DMS53 treated with DMSO at 0.1 percent for 48 hours (cell line): ENCODE data around the gene POM121L2.

Experiments
- DNase-seq: peaks from one replicate; lab custom pipeline; 2025; ENCODE audit not compliant: unreplicated experiment; lab: John Stamatoyannopoulos, UW

POM121L2 gene

DNA sequence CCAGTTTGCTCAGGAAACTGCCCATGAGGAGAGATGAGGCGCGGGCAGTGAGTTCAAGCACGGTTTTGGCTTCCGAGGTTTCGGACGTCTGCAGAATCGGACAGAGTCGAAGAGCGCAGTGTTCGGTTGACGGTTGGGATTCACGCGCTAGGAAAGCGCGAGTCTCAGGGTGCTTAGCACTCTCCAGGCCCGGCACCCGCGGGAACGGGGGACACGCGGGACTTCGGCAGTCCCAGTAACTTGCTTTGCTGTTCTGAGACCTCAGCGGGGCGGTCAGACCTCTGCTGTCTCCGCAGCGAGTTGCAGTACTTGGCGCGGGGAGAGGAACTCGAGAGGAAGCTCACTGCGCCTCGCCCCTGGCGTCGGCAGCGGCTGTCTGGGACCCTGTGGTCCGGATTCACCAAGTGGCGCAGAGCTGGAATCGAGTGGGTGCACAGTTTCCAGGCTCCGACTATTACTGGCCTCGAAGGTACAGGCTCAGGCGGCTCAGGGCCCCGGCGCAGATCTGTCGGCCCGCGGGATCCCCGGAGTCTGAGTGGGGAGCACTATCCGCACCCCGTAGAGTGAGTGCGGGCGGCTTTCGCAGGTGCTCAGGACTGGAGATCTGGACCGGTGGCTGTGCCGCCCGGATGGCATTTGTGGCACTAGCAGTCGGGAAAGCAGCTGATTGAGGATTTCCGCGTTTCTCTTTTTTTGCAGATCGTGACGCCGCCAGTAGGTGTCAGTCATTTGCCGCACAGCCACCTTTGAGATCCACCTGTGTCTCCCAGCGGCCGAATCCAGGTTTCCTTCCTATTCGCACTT, at the start of gene POM121L2:
POM121L2 (minus strand) TSS at position 128 of the 804 bp plus-strand sequence; CDS start at position 25, 103 bp downstream.
- peak; percentile 14 for DNase-seq

DNA sequence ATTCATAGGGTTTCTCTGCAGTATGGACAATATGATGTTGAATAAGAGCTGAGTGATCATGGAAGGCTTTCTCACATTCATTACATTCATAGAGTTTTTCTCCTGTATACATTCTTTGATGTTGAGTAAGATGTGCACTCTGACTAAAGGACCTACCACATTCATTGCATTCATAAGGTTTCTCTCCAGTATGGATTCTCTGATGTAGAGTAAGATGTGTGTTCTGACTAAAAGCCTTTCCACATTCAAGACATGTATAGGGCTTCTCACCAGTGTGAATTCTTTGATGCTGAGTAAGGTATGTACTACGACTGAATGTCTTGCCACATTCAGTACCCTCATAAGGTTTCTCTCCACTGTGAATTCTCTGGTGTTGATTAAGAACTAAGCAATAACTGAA, 47.2 kb upstream of the POM121L2 start:
- DNase-seq, result no peak

DNA sequence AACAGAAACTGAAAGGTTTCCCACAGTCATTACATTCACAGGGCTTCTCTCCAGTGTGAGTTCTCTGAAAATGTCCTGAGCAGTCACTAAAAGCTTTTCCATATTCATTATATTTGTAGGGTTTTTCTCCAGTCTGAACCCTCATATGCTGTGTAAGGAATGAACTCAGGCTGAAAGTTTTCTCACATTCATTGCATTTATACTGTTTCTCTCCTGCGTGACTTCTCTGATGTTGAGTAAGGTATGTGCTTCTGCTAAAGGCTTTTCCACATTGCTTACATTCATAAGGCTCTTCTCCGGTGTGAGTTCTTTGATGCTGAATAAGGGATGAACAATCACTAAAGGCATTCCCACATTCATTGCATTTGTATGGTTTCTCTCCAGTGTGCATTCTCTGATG, 46.7 kb upstream of the POM121L2 start:
- no peak for DNase-seq

DNA sequence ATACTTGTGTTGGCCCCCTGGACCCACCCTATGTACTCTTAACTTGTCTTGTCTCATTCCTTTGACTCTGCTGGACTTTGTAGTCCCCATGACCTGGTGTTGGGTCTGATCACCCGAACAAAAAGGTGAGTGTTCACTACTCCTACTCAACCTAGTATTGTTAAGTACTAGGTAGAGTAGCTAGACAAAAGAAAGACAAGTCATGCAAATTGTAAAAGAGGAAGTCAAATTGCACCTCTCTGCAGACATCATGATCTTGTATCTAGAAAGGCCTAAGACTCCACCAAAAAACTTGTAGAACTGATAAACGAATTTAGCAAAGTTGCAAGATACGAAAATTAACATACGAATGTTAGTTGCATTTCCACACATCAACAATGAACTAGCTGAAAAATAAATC, 40.8 kb upstream of the POM121L2 start:
- no peak for DNase-seq

DNA sequence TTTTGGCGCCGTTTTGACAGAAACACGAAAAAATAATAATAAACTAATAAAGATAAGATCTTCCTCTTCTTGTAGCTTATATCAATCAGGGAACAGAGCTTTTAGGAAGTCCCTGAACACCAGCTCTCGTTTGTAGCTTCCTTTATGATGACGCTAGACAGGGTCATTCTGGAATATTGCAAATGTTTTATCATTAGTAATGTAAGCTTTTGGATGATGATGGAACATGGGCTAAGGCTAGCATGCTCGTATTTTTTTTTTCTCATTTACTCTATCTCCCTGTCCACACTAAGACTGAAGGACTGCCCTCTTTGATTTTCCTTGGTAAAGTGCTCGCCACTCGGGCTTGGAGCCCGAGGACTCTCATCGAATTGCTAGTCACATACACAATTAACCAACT, 22.1 kb upstream of the POM121L2 start:
- no peak for DNase-seq

DNA sequence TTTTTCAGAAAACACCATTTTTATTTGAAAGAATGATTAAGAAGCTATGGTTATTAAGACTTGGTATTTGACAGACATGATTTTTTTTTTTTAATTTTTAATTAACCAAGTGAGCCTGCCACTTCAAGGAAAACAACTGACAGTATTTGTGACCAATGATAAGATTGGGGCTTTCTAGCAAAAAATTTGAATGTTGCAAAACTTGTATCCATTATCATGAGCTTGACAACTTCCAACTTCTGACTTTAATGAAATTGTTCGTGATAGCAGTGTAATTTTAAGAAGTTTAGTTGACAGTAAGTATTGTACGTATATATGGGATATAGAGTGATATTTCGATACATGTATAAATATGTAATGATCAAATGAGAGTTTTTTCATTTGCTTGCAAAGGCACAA, 21.6 kb upstream of the POM121L2 start:
- no peak for DNase-seq

DNA sequence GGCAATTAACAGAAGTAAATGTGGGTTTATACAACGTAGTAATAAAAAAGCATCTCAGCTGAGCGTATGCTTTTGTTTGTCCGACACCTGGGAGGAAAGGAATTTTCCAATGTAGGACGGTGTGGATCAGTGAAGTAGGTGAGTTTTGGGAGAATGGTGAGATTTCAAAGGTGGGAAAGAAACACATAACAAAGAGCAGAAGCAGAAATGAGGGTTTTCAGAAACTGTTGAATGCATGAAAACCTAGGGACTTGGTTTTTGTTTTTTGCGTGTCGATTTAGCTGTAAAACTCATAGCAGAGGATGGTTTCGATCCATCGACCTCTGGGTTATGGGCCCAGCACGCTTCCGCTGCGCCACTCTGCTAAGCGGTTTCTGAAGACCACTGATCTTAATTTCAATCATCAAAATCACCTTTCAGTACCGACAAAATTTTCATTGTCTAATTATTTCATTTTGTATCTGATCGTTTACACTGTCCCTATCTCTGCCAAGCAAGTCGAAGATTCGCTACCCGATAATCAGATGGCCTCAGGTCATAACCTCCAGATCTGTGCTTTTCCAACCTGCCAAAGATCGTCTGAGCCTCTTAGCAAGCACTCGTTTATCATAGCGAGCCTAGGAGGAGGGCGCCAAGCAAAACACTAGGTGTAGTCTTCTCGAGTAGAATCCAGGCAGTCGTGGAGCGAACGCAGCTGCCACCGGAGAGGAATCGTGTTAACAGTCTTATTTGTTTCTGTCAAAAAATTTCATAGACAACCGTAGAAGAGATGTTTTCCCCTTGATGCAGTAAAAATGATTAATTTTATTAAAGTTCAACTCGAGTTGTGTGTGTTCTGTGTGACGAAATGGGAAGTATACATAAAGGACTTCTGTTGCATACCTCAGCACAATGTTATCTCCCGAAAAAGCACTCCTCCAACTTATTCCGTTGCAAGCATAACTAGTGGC, 20.9 kb upstream of the POM121L2 start:
- no peak for DNase-seq

DNA sequence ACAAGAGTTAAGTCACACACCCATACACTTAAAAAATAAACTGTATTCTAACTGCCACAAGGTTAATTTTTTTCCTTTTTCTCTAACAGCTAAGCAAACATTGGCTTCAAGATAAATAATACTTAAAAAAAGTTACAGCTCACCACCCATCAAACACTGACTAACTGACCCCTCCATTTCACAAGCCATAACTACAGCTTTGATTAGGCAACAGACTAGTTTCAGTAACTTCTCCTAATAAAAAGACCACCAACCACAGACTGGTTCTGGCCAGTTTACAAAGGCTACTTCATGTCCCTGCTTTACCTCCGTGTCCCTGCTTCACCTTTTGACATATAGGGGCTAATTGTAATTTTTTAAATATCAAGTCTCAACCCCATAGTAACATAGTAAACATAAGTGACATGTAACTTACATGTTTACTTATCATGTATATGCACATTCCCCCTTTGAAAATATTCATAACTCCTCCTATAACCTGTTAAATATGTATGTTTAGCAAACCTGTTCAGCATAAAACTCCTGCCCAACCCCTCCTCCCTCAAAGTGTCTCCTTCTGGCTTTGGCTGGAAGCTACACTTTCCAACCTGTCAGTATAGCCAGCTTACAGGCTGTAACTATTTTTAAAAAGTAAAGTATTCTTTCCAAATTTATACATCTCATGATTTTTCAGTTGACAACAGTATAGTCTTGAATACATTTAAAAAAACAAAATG, 15.1 kb upstream of the POM121L2 start:
- DNase-seq, result no peak

DNA sequence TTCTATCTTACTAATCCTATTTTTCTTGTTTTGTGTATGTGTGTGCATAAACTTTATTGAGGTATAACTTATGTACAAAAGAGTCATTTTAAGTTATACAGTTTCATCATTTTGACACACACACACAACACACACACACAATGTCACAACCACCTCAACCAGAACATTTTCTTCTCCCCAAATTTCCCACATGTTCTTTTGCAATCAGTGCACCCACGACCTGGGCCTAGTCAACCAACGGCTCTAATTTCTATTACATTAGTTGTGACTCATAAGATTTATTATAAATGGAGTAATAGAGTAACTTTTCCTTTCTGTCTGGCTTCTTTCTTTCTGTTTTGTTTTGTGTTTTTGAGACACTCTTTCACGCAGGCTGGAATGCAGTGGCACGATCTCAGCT, 9.8 kb upstream of the POM121L2 start:
- DNase-seq, result no peak

DNA sequence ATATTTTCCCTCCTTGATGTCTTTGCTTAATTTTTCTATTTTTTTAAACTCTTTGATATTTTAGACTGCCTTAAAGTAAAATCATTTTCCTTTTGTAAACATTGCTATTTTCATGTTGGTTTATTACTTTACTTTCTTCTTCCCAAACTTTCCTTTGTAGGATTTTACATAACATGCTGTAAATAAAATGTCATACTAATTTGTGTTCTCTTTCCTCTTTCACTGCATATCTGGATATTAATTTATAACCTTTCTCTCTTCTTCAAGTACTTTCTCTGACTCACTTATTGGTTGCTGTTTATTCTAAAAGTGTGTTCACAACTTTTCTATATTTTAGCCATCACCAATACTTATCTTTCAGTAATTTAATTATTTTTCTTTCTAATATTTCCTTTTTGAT, 9.3 kb upstream of the POM121L2 start:
- no peak for DNase-seq

DNA sequence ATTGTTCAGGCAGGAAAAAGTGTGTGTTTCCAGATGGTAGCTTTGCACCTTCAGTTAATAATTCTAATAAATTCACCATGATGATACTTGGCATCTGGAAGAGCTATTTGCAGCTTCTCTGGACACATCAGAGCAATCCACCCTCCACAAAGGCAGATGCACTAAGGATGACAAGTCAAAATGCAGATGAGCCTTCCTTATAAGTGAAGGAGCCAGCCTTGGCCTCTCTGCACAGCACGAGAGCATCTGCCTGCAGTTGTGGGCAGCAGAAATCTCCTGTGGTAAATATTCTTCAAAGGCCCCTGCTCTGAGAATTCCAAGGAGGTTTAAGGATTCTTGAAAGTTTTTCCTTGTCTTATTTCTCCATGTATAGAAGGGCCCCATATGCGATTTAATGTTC, 6.9 kb upstream of the POM121L2 start:
- DNase-seq, result no peak

DNA sequence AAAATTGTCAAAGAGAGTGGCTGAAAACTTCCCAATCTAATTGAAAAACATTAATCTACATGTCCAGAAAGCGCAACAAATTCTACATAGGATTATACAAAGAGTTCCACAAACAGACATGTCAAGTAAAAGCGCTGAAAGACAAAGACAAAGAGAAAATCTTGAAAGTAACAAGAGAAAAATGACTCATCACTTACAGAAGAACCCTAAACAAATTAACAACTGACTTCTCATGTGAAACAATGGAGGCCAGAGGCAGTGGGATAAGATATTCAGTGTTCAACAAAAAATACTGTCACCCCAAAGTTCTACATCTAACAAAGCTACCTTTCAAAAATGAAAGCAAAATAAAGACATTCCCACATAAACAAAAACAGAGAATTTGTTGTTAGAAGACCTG, 2.0 kb upstream of the POM121L2 start:
- no peak for DNase-seq

DNA sequence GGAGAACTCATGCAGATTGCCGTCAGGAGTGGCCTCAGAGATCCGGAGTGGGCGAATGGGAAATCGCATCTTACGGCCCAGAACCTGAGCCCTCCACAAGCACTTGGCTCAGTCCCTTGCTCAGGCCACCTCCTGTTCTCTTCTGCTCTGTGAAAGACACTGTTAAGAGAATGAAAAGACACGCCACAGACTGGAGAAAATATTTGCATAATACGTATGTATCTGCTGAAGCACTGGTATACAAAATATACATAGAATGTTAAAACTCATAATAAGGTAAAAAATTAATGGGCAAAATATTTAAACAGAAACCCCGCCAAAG, 838 bp upstream of the POM121L2 start:
- DNase-seq, result no peak

DNA sequence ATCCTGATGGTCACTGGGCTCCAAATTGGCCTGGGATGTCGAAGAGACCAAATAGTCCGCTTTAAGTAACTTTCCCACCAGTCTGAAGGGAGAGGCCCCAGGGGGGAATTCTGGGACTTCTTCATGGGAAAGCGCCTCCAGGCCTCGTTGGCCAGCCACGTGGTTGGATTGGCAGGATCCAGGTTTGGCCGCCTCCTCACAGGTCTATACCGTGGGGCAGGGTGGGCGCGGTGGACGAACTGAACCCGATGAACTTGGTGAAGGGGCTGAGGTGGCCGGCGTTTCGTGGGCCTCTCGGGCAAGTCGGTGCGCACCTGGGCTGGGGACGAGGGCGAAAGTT, 297 bp downstream of the POM121L2 start:
- DNase-seq, result no peak

DNA sequence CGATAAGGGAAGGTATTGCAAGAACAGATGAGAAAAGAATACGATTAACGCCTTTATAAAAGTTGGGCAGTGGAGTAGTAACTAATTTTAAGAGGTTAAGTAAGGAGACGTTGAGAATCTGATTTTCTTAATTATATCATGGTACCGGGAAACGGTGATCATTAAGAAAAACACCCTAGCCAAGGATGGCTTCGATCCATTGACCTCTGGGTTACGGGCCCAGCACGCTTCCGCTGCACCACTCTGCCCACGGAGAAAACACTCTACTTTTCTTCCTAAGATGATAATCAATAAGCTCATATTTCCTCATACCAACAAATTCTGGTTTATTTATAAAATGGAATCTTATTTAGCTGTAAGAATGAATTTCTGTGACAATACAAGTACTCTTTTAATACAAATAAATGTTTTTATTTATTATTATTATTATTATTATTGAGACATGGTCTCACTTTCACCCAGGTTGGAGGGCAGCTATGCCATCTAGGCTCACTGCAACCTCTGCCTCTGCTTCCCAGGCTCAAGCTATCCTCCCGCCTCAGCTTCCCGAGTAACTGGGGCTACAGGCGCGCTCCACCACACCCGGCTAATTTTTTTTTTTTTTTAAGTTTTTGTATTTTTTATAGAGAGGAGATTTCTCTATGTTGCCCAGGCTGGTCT, 8.3 kb downstream of the POM121L2 start:
- DNase-seq, result no peak

DNA sequence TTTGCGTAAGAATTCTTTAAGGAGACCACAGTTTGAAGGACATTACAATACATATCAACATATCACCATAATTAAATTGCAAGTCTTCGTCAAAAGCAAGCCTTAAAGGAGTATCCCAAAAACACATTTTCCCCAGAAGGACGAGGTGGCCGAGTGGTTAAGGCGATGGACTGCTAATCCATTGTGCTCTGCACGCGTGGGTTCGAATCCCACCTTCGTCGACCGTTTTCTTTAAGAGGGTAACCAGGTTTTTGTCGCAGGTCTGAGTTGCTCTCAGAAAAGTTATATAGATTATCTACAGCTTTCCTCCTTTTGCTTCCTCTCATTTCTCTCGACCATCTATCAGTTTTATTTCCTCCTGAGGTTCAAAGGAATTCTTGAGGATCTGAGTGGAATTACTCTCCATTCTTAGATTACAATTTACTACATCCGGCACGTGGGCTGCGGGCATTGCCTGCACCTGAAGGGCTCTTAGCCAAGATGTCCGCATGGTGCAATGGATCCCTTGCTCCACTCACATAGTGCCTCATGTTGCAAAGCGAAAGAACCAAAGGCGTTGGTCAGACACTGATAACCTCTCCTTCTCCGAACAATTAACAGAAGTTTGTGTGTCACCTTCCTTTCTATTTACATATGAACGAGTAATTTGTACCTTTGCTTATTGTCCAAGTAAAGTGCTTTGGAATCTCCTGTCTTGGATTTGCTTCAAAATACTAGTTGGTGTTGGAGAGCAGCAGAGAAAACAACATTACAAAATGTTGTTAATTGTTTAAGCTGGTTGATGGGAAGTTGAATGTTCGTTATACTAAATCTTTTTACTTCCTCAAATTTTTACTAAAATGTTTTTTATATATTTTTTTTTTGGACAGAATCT, 14.0 kb downstream of the POM121L2 start:
- DNase-seq, result no peak

DNA sequence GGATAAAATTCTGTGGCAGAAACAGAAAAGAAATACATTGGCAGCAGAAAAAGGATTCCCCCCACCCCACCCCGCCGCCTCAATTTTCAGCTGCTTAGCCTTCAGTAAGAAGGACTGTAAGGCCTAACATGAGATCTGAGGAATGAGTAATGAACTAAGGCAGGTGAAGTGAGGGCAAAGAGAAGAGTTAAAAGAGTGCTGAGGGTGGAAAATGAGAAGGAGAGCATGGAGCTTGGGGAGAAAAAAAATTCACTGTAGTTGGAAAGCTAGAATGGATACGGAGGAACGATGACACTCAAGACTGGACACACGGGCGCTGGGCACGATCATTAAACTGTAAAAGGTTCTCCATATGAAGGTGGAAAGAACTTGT, 14.6 kb downstream of the POM121L2 start:
- DNase-seq, result no peak

DNA sequence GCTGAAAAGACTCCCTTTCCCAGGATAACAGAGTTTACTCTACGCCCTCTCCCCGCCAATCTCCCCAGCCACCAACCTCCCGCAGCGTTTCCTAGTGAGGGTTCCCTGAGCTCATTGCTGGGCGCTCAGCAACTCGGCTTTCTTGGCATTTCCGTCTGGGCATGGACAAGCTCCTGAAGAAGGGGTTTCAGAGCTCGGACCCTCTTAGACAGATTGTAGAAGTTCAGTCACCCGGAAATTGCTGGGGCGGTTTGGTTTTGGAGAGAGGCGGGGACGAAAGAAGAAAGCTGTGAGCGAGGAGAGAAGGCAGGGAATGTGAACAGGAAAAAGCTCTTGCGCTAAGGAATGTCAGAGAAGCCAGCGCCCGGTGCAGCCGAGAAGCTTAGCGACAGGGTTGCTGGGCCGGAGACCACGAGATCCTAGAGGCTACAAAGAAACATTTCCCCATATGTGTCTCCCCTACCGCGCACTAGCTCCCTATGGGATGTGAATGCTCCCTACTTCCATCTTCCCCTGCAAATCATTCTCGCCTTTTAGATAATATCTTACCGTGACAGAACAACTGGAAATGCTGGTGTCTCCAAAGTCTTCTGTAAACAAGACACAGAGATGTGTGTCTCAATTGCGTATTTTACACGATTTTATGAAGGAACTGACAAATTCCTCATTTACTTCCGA, 15.8 kb downstream of the POM121L2 start:
- DNase-seq, result no peak

DNA sequence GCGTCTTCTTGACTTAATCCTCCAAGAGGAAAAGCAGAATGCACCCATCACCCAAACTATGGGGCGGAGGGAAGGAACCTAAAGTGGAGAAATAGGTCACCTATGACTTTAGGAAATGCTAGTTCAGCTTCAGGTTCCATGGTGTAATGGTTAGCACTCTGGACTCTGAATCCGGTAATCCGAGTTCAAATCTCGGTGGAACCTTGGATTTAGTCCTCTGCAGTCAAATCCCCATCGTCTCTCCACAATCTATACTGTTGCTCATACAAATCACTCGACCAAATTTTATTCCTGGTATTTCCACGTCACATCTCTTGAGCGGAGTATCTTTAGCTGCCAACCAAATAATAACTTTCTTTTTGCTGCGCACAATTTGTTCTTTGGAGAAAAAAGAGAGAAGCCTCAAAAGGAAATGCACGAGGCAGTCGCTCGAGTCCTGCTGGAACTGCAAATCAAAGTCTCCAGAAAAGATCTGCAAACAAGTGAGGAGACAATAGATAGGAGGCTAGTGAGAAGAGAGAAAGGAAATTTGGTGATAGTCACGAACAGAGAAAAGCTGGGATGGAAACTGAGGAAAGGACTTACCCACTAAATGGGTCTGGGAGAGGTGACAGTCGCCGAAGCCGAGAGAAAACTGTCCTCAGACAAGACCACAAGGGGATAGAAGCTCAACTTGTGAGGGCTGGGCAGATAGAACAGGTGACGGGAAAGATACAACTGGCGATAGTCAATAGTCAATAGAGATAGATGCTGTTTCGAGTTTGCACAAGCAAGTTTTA, 16.6 kb downstream of the POM121L2 start:
- no peak for DNase-seq
